ENCODE results near the gene POFUT2. TPM values are rescaled to one million over a fixed set of nuclear protein-coding genes. Genes with fewer than 3 reads are reported as not detected.
"Not testable (repeated sequence)": the region's sequence is repeated elsewhere in the genome, so short reads cannot be mapped to it uniquely, and the experiment has no call there.

The POFUT2 gene
- total RNA-seq, 2 donors from 2014 or later: 48.5 to 66.4 TPM

DNA sequence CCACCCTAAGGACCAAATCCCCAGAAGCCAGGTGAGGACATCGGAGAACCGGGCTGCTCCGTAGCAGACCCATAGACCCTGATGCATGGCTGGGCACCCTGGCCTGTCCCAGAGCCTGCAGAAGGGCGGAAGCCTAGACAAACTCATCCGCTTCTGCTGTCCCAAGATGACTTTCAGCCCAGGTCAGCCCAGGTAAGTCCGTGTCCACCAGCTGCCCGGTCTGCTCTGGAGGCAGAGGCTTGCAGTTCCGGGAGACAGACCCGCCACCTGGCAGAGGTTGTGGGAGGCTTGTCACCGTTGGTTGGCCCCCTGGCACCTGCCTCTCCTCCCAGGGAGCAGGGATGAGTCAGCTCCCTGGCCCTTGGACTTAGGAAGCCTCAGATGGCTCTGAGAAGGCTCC lies 22.8 kb upstream of the POFUT2 start:
- Mint-ChIP-seq H3K4me3 (no peak overlapping the region), H3K27me3 (peaks cover 32% of the 10 kb centered on the region), H3K36me3 (ENCODE audit: low read depth) (peaks cover 8% of the 10 kb centered on the region), H3K27ac (no peak overlapping the region), H3K4me1 (peaks cover 13% of the 10 kb centered on the region)
- ATAC-seq (no peak), DNase-seq (no peak)
- no peaks in the 10 kb centered on the region for H3K9me3 ChIP-seq (ENCODE audit: control insufficient read depth, low read length, poor library complexity, severe bottlenecking)

DNA sequence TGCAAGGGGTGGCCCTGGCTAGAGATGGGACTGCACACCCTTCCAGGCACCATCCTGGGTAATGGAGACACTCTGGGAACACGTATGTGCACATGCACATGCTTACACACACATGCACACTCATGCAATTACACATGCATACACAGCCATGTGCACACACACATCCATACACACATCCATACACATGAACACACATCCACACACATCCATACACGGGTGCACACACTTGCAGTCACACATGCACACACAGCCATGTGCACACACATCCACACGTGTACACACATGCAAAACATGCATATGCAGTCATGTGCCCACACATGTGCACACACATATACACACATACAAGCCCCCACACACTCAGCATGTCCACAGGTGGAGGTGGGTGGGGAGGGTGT lies 22.3 kb upstream of the POFUT2 start:
- no peak for DNase-seq
- ATAC-seq: no peak
- Mint-ChIP-seq H3K4me3 (no peak overlapping the region), H3K27me3 (peaks cover 32% of the 10 kb centered on the region), H3K36me3 (ENCODE audit: low read depth) (peaks cover 8% of the 10 kb centered on the region), H3K4me1 (peaks cover 10% of the 10 kb centered on the region), H3K27ac (no peak overlapping the region)
- no peaks in the 10 kb centered on the region for H3K9me3 ChIP-seq (ENCODE audit: control insufficient read depth, low read length, poor library complexity, severe bottlenecking)

DNA sequence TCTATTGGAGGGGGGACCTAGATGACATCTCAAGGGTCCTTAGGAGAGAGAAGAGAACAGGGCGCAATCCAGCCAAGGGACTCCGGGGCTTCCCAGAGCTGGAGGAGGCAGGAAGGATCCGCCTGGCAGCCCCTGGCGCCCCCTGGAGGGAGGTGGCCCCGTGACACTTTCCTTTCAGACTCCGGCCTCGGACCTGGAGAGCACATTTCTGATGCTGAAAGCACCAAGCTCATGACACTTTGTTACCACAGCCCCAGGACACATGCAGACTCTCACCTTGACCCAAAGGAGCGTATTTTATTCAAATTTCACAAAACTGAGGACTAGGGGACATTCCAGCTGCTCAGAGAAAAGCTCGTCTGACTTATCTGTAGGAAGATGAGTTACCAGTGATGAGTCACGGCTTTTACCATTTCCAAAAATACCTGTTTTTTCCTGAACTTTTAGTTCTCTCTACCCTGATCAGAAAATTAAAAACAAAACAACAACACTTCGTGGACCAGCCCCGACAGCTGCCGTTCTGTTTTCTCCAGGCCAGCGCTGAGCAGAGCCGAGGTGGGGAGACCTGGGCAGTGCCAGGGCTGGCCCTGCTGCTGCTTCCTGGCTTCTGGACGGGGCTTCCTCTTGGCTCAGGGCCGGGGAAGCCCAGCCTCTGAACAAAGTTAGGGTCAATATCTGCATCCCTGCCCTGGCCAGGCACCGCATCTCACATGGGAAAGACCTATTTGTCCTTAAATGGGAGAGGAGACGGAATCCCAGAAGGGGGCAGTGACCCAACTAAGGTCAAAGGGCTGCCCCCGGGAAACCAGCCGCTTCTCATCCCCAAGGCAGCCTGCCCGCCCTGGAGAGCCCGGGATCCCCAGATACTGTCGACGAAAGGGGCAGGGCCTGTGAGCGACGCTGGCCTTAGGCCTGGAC lies 21.6 kb upstream of the POFUT2 start:
- peak; percentile 58 for ATAC-seq
- Mint-ChIP-seq H3K27ac (peak overlapping the region; percentile 67), H3K4me3 (peak overlapping the region; percentile 57), H3K36me3 (ENCODE audit: low read depth) (peaks cover 8% of the 10 kb centered on the region), H3K4me1 (peaks cover 10% of the 10 kb centered on the region), H3K27me3 (peaks cover 28% of the 10 kb centered on the region)
- peak in 1 of 3 donors; percentile 43 for DNase-seq
- H3K9me3 ChIP-seq (ENCODE audit: control insufficient read depth, low read length, poor library complexity, severe bottlenecking): no peaks in the 10 kb centered on the region

DNA sequence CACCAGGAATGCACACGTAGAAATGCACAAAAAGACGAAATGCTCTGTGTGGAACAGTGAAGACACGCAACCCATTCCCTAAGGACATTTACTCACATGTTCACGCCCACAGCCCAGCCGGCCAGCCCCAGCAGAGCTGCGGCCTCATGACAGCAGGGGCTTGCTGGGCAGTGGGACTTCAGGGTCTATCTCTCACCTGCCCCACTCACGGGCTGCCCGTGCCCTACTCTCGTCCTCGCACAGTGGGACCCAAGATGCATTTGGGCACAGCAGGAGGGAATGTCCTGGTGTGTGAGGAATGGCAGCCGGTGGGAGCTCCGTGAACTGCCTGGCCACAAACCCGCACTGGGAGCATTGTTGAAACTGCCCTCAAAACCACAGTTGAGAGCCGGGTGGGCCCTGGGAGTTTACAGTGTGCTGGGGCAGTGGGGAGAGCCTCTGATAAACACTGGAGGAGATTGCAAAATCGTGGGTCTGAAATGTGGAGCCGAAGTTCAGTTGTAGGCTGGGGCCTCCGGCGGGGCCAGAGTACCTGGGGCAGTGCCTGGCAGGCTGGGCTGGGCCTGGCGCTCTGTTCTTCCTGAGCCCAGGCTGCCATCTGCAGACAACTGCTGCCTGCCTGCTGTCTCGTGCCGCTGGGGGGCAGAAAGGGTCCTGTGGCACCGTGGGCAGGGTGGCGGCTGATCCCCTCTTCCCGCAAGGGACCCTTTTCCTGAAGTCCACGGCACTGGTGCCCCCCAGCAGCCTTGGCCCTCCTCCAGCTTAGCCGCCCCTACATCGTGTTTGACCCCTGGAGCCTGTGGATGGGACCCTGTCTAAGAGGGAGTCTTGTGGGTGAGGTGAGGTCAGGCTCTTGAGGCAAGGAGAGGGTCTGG lies 20.7 kb upstream of the POFUT2 start:
- H3K27ac Mint-ChIP-seq: peak overlapping the region; percentile 67
- ATAC-seq: no peak
- H3K4me3 Mint-ChIP-seq: peak overlapping the region; percentile 57
- peaks cover 8% of the 10 kb centered on the region for H3K36me3 Mint-ChIP-seq (ENCODE audit: low read depth)
- DNase-seq: no peak
- H3K27me3 Mint-ChIP-seq: peaks cover 24% of the 10 kb centered on the region
- H3K9me3 ChIP-seq (ENCODE audit: control insufficient read depth, low read length, poor library complexity, severe bottlenecking): no peaks in the 10 kb centered on the region
- peaks cover 10% of the 10 kb centered on the region for H3K4me1 Mint-ChIP-seq

DNA sequence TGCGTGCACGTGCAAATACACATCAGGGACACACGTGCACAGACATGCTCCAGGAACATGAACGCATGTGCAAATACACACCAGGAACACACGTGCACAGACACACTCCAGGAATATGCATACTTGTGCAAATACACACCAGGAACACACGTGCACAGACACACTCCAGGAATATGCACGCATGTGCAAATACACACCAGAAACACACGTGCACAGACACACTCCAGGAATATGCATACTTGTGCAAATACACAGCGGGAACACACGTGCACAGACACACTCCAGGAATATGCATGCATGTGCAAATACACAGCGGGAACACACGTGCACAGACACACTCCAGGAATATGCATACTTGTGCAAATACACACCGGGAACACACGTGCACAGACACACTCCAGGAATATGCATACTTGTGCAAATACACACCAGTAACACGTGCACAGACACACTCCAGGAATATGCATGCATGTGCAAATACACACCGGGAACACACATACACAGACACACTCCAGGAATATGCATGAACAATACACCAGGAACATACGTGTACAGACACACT lies 20.0 kb upstream of the POFUT2 start:
- not testable (repeated sequence) for ATAC-seq; H3K4me3 Mint-ChIP-seq; H3K36me3 Mint-ChIP-seq (ENCODE audit: low read depth); DNase-seq; H3K27ac Mint-ChIP-seq; H3K9me3 ChIP-seq (ENCODE audit: control insufficient read depth, low read length, poor library complexity, severe bottlenecking)
- Mint-ChIP-seq H3K4me1 (peaks cover 10% of the 10 kb centered on the region), H3K27me3 (peaks cover 24% of the 10 kb centered on the region)

DNA sequence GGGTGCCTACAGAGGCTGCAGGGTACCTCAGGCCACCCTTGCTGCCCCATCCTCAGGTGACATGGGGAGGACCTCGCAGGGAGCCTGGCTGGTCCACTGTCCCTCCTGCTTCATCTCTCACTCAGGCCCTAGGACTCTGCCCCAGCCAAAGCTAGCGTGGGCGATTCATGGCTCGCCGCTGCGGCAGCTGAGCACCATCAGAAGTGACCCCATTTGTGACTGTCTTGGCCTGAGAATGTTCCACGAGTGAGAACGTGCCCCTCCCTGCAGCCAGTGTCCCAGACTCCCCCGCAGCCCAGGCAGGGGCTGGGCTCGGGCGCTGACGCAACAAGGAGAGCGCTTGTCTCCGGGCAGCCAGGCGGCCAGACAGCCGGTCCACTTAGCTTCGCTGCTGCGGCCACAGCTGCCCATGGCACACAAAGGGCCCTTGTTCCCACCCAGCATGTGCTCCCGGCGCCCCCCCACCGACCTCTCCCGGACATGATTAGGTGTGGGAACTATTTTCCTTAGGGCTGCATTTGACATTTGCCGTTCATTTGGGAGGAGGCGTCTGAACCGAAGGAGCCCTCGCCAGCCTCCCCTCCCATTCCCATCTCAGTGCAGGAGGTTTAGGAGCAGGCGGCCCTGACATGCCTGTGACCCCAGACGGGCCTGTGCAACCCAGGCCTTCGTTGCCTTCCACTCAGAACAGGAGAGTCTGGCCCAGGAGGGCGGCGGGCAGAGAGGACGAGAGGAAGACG lies 19.3 kb upstream of the POFUT2 start:
- peak overlapping the region; percentile 83 for H3K27ac Mint-ChIP-seq
- DNase-seq: no peak

DNA sequence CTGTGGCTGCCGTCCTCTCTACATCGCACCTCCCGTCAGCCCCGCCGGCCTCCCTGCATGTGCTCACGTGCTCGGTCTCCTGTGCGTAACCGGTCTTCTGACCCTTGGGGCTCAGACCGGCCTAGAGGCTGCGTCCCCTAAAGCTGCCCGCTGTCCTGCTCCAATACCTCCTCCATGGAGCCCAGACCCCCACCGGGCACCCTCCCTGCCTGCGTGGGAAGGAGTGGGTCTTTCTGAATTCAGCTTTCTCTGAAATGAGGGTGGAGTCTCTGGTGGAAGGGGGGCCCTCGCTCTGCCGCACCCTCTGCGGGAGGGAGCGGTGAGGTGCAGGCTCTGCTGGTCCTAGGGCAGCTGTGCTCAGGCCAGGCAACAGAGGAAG lies 18.7 kb upstream of the POFUT2 start:
- Mint-ChIP-seq H3K4me1 (peaks cover 15% of the 10 kb centered on the region), H3K27me3 (peaks cover 24% of the 10 kb centered on the region), H3K36me3 (ENCODE audit: low read depth) (peaks cover 1% of the 10 kb centered on the region), H3K4me3 (no peak overlapping the region), H3K27ac (peak overlapping the region; percentile 83)
- ATAC-seq (no peak), DNase-seq (no peak)
- no peaks in the 10 kb centered on the region for H3K9me3 ChIP-seq (ENCODE audit: control insufficient read depth, low read length, poor library complexity, severe bottlenecking)

More for the DNA sequence above, 19.3 kb upstream of the POFUT2 start:
- H3K4me1 Mint-ChIP-seq: peaks cover 14% of the 10 kb centered on the region
- H3K9me3 ChIP-seq (ENCODE audit: control insufficient read depth, low read length, poor library complexity, severe bottlenecking): no peaks in the 10 kb centered on the region
- peaks cover 24% of the 10 kb centered on the region for H3K27me3 Mint-ChIP-seq
- H3K36me3 Mint-ChIP-seq (ENCODE audit: low read depth): peaks cover 6% of the 10 kb centered on the region
- no peak for ATAC-seq
- no peak overlapping the region for H3K4me3 Mint-ChIP-seq

DNA sequence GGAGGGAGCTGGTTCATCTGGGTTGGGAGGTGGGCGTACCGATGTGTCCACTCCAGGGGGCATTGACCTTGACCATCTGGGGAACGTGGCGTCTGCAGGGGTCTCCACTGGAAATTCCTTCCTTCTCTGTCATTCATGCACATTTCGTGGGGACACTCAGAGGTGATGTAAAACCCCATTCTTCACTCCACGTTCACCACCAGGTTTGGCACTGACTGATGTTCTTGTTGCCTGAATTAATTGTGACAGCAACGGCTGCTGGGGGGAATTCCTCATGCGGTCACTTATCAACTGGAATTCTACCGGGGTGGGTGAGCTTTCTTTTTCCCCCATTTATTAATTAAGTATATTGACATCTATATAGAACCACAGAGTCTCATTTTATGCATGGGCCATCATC lies 18.1 kb upstream of the POFUT2 start:
- H3K9me3 ChIP-seq (ENCODE audit: control insufficient read depth, low read length, poor library complexity, severe bottlenecking): no peaks in the 10 kb centered on the region
- DNase-seq (no peak), ATAC-seq (no peak)
- Mint-ChIP-seq H3K27ac (peak overlapping the region; percentile 83), H3K36me3 (ENCODE audit: low read depth) (no peaks in the 10 kb centered on the region), H3K4me1 (peaks cover 15% of the 10 kb centered on the region), H3K27me3 (peaks cover 24% of the 10 kb centered on the region), H3K4me3 (no peak overlapping the region)

DNA sequence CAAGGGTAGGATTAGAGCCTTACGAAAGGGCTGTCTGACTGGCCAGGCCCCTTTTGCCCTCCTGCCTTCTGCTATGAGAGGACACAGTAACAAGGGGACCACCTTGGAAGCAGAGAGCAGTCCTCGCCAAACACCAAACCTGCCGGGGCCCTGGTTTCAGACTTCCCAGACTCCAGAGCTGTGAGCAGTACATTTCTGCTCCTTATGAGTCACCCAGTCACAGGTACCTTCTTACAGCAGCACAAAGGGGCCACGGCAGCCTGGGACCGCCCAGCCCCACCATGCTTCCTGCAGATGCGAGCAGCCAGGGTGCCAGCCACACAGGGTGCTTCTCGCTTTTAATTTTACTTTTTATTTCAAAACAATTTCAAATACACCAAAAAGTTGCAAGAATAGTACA lies 17.2 kb upstream of the POFUT2 start:
- H3K4me3 Mint-ChIP-seq: no peak overlapping the region
- peaks cover 15% of the 10 kb centered on the region for H3K4me1 Mint-ChIP-seq
- ATAC-seq: peak; percentile 40
- peaks cover 24% of the 10 kb centered on the region for H3K27me3 Mint-ChIP-seq
- DNase-seq: no peak
- H3K27ac Mint-ChIP-seq: peak overlapping the region; percentile 83
- no peaks in the 10 kb centered on the region for H3K9me3 ChIP-seq (ENCODE audit: control insufficient read depth, low read length, poor library complexity, severe bottlenecking)
- no peaks in the 10 kb centered on the region for H3K36me3 Mint-ChIP-seq (ENCODE audit: low read depth)

DNA sequence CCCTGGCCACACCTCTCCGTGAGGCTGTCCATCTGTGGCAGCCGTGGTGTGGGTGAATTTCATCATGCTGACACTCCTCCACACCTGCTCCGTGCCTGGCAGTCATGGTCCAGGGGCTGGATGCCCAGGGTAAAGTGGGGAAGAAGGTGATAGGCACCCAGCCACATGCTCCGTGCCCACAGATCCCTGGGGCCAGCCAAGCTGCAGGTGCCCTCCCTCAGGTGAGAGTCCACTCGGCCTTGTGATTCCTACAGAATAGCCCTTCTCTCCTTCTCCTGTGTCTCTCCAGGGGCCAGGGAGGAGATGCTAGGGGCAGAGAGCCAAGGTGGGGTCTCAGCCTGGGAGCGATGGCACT lies 16.8 kb upstream of the POFUT2 start:
- H3K27me3 Mint-ChIP-seq: peaks cover 21% of the 10 kb centered on the region
- no peaks in the 10 kb centered on the region for H3K36me3 Mint-ChIP-seq (ENCODE audit: low read depth)
- DNase-seq (no peak), ATAC-seq (no peak)
- peak overlapping the region; percentile 83 for H3K27ac Mint-ChIP-seq
- H3K9me3 ChIP-seq (ENCODE audit: control insufficient read depth, low read length, poor library complexity, severe bottlenecking): no peaks in the 10 kb centered on the region
- no peak overlapping the region for H3K4me3 Mint-ChIP-seq
- peaks cover 15% of the 10 kb centered on the region for H3K4me1 Mint-ChIP-seq

DNA sequence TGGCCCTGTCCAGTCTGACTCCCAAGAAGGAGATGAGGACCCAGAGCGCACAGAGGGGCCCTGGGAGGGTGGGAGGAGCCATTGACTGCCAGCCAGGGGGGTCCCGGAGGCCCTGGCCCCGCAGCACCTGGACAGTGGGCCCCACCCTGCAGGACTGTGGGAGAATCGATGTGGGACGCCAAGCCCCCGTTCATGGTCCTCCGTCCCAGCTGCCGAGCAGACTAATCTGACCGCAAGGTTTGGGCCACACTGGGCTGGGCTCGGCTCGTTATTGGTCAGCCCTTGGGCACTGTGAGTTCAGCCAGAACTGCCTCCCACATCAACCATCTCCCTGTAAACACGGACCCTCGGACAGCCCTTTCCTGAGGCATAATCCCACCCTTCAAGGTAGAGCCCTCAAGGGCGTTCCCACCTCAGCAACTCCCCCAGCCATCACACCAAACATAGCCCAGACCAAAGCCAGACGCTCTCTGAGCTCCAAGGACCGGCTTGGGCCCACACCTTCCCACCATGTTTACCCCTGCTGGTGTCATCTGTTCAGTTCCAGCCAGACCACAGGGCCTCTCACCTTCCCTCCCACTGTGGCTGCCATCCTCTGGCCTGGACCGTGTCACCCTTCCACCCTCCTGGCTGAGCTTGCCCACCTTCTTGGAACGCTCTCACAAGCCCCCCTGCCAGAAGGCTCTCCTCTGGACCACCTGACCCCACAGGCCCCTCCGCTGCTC lies 16.2 kb upstream of the POFUT2 start:
- Mint-ChIP-seq H3K4me1 (peaks cover 11% of the 10 kb centered on the region), H3K4me3 (no peak overlapping the region), H3K36me3 (ENCODE audit: low read depth) (no peaks in the 10 kb centered on the region), H3K27me3 (peaks cover 16% of the 10 kb centered on the region), H3K27ac (peak overlapping the region; percentile 83)
- ATAC-seq (no peak), DNase-seq (no peak)
- no peaks in the 10 kb centered on the region for H3K9me3 ChIP-seq (ENCODE audit: control insufficient read depth, low read length, poor library complexity, severe bottlenecking)

DNA sequence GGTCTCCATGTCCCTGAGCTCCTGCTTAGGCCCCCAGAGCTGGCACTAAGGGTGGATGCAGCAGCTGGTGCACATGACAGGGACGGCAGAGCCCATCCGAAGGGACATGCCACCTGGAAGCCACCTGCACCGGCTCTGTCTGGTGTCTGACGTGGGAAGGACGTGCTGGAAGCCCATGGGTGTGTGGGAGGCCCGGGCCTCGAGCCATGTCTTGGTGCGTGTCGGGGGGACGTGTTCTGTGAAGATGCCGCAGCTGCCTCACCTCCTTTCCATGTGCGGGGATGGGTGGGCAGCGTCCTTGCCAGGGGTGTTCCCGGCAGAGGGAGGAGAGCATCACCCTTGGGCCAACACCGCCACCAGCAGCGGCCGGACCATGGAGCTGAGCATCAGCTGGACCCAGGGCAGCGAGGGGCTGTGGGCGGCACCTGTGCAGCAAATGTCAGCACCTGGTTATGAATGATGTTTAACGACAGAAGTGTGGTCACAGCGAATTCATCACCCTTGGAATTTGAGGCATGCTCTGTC lies 15.5 kb upstream of the POFUT2 start:
- no peak for ATAC-seq
- Mint-ChIP-seq H3K4me3 (no peak overlapping the region), H3K4me1 (peaks cover 10% of the 10 kb centered on the region), H3K27ac (peak overlapping the region; percentile 84), H3K27me3 (peaks cover 11% of the 10 kb centered on the region), H3K36me3 (ENCODE audit: low read depth) (no peaks in the 10 kb centered on the region)
- H3K9me3 ChIP-seq (ENCODE audit: control insufficient read depth, low read length, poor library complexity, severe bottlenecking): no peaks in the 10 kb centered on the region
- no peak for DNase-seq
